HEK293 (cell line): ENCODE results near the gene LNPEP.

Experiments
- CTCF ChIA-PET: fragments of 350-600 bp; formaldehyde crosslinking; extraction: SDS; loops from one replicate; lab custom pipeline; 2021; ENCODE audit warnings: antibody characterized with exemption; lab: Yijun Ruan, JAX
- POLR2A ChIA-PET: fragments of 300-600 bp; formaldehyde crosslinking; extraction: SDS; loops from one replicate; lab custom pipeline; 2020; ENCODE audit warnings: antibody characterized with exemption, inconsistent platforms; lab: Yijun Ruan, JAX
- H3K27ac ChIP-seq: fragments of 200-500 bp; sonication (Bioruptor generic); 2 replicates; pipeline ENCODE4 v1.5.1; 2014; ENCODE audit warnings: low read depth, low read length, control low read depth, inconsistent platforms; ENCODE audit errors: extremely low read depth
- H3K36me3 ChIP-seq, 2 experiments: fragments of 200-500 bp in 1 of 2; sonication (Bioruptor generic) in 1 of 2; 1 replicate in 1 of 2; 2 replicates in 1 of 2; pipeline ENCODE4 v1.5.1; 2014 to 2017; ENCODE audit warnings: inconsistent platforms in 2 of 2, low read length in 2 of 2; ENCODE audit not compliant: control insufficient read depth in 2 of 2, insufficient read depth in 1 of 2
- H3K4me1 ChIP-seq: fragments of 200-500 bp; sonication (Bioruptor generic); 2 replicates; pipeline ENCODE4 v1.5.1; 2014; ENCODE audit warnings: mild to moderate bottlenecking, low read length, inconsistent platforms; ENCODE audit not compliant: control insufficient read depth, insufficient read depth
- H3K4me3 ChIP-seq: 2 replicates; pipeline ENCODE4 v1.5.1; 2011; ENCODE audit warnings: low read depth, mild to moderate bottlenecking, control low read depth, low read length, moderate library complexity
- H3K9me3 ChIP-seq: fragments of 200-500 bp; sonication (Bioruptor generic); 2 replicates; pipeline ENCODE4 v1.5.1; 2014; ENCODE audit warnings: low read depth, low read length, inconsistent platforms; ENCODE audit not compliant: control insufficient read depth, insufficient read depth
- FEZF1 ChIP-seq: fragments of 450-650 bp; formaldehyde crosslinking; IDR thresholded peaks from 2 replicates; pipeline ENCODE4 v1.5.1; 2016; ENCODE audit warnings: missing biosample characterization, missing genetic modification characterization
- KLF16 ChIP-seq: fragments of 450-650 bp; formaldehyde crosslinking; IDR thresholded peaks from 2 replicates; pipeline ENCODE4 v1.5.1; 2017; ENCODE audit warnings: missing biosample characterization, missing genetic modification characterization
- KLF7 ChIP-seq: fragments of 450-650 bp; formaldehyde crosslinking; IDR thresholded peaks from 2 replicates; pipeline ENCODE4 v1.5.1; 2016; ENCODE audit warnings: missing biosample characterization, missing genetic modification characterization, borderline replicate concordance
- PRDM4 ChIP-seq: fragments of 450-650 bp; formaldehyde crosslinking; IDR thresholded peaks from 2 replicates; pipeline ENCODE4 v1.5.1; 2017; ENCODE audit warnings: missing biosample characterization, missing genetic modification characterization
- SP7 ChIP-seq: fragments of 450-650 bp; formaldehyde crosslinking; IDR thresholded peaks from 2 replicates; pipeline ENCODE4 v1.5.1; 2016; ENCODE audit warnings: missing biosample characterization, missing genetic modification characterization
- ZBTB10 ChIP-seq: fragments of 450-650 bp; formaldehyde crosslinking; IDR thresholded peaks from 2 replicates; pipeline ENCODE4 v1.5.1; 2016; ENCODE audit warnings: missing biosample characterization, missing genetic modification characterization
- ZBTB48 ChIP-seq: fragments of 450-650 bp; formaldehyde crosslinking; IDR thresholded peaks from 2 replicates; pipeline ENCODE4 v1.5.1; 2016; ENCODE audit warnings: missing biosample characterization, missing genetic modification characterization
- ZFP37 ChIP-seq: fragments of 450-650 bp; formaldehyde crosslinking; IDR thresholded peaks from 2 replicates; pipeline ENCODE4 v1.5.1; 2016; ENCODE audit warnings: missing biosample characterization, missing genetic modification characterization
- ZNF202 ChIP-seq: fragments of 450-650 bp; formaldehyde crosslinking; IDR thresholded peaks from 2 replicates; pipeline ENCODE4 v1.5.1; 2016; ENCODE audit warnings: missing biosample characterization, missing genetic modification characterization, borderline replicate concordance
- ZNF266 ChIP-seq: fragments of 450-650 bp; formaldehyde crosslinking; IDR thresholded peaks from 2 replicates; pipeline ENCODE4 v1.5.1; 2016; ENCODE audit warnings: missing biosample characterization, missing genetic modification characterization, low read depth
- ZNF433 ChIP-seq: fragments of 450-650 bp; formaldehyde crosslinking; IDR thresholded peaks from 2 replicates; pipeline ENCODE4 v1.5.1; 2016; ENCODE audit warnings: missing biosample characterization, missing genetic modification characterization, low read depth
- ZNF501 ChIP-seq: fragments of 450-650 bp; formaldehyde crosslinking; IDR thresholded peaks from 2 replicates; pipeline ENCODE4 v1.5.1; 2016; ENCODE audit warnings: missing biosample characterization, missing genetic modification characterization
- ZNF510 ChIP-seq: fragments of 450-650 bp; formaldehyde crosslinking; IDR thresholded peaks from 2 replicates; pipeline ENCODE4 v1.5.1; 2018; ENCODE audit warnings: mild to moderate bottlenecking, missing genetic modification characterization, missing biosample characterization; ENCODE audit not compliant: insufficient replicate concordance
- ZNF518A ChIP-seq: fragments of 450-650 bp; formaldehyde crosslinking; conservative IDR thresholded peaks from 2 replicates; pipeline ENCODE4 v1.5.1; 2016; ENCODE audit warnings: low read depth, missing biosample characterization, missing genetic modification characterization
- ZNF785 ChIP-seq: fragments of 450-650 bp; formaldehyde crosslinking; IDR thresholded peaks from 2 replicates; pipeline ENCODE4 v1.5.1; 2016; ENCODE audit warnings: missing biosample characterization, missing genetic modification characterization
- ZNF792 ChIP-seq: fragments of 450-650 bp; formaldehyde crosslinking; IDR thresholded peaks from 2 replicates; pipeline ENCODE4 v1.5.1; 2016; ENCODE audit warnings: missing biosample characterization, missing genetic modification characterization
- ZNF837 ChIP-seq: fragments of 450-650 bp; formaldehyde crosslinking; IDR thresholded peaks from 2 replicates; pipeline ENCODE4 v1.5.1; 2016; ENCODE audit warnings: missing biosample characterization, missing genetic modification characterization
- ZSCAN16 ChIP-seq: fragments of 450-650 bp; formaldehyde crosslinking; IDR thresholded peaks from 2 replicates; pipeline ENCODE4 v1.5.1; 2016; ENCODE audit warnings: missing biosample characterization, missing genetic modification characterization
- ZSCAN23 ChIP-seq: fragments of 450-650 bp; formaldehyde crosslinking; IDR thresholded peaks from 2 replicates; pipeline ENCODE4 v1.5.1; 2016; ENCODE audit warnings: missing biosample characterization, missing genetic modification characterization
- TF ChIP-seq, protein P1 (sequence below): fragments of 450-650 bp; formaldehyde crosslinking; IDR thresholded peaks from 2 replicates; pipeline ENCODE4 v1.5.1; 2016; ENCODE audit warnings: missing biosample characterization, missing genetic modification characterization

Gene LNPEP

GRCh38 chr5:96942911-96943310 is 7.0 kb downstream of the LNPEP start:
- Histone ChIP-seq H3K9me3 (no peaks in the 10 kb centered on the region), H3K4me3 (no peak overlapping the region)
- no peak for TF ChIP-seq ZBTB48 (tag by site-specific recombination)
- no peak for TF ChIP-seq ZNF501 (tag by site-specific recombination)
- no peak for TF ChIP-seq SP7
- no peak for TF ChIP-seq ZNF785
- no peak for TF ChIP-seq ZNF266
- TF ChIP-seq ZNF202 (tag by site-specific recombination), result no peak
- TF ChIP-seq ZNF433 (tag by site-specific recombination), result no peak
- no peak for TF ChIP-seq ZNF518A (tag by site-specific recombination)
- no peak for TF ChIP-seq ZFP37
- TF ChIP-seq FEZF1 (tag by site-specific recombination), result no peak
- TF ChIP-seq KLF7 (tag by site-specific recombination), result no peak
- TF ChIP-seq, protein P1, sequence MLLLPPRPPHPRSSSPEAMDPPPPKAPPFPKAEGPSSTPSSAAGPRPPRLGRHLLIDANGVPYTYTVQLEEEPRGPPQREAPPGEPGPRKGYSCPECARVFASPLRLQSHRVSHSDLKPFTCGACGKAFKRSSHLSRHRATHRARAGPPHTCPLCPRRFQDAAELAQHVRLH (tag by site-specific recombination), result no peak
- no peak for TF ChIP-seq ZBTB10 (tag by site-specific recombination)
- no peak for TF ChIP-seq ZNF837 (tag by site-specific recombination)
- no peak for TF ChIP-seq KLF16 (tag by site-specific recombination)
- TF ChIP-seq ZSCAN23 (tag by site-specific recombination), result no peak
- TF ChIP-seq PRDM4, result no peak
- TF ChIP-seq ZSCAN16 (tag by site-specific recombination), result no peak
- TF ChIP-seq ZNF792, result no peak
- TF ChIP-seq ZNF510, result no peak
- TF ChIP-seq, all 188 proteins: peak for 0
- H3K4me1 ChIP-seq, result no peaks in the 10 kb centered on the region
- H3K27ac ChIP-seq, result no peak overlapping the region
- CTCF ChIA-PET, result no interaction called here
- POLR2A ChIA-PET, result no interaction called here
- H3K36me3 ChIP-seq, result no peaks in the 10 kb centered on the region
